GM15510 (cell line): ENCODE results near the gene TFIP11.

Experiments used
- POLR2A ChIP-seq: IDR thresholded peaks from 3 replicates; pipeline ENCODE4 v1.6.1; 2011; ENCODE audit warnings: borderline replicate concordance; ENCODE audit not compliant: insufficient read length; ENCODE audit errors: extremely low read depth

TFIP11 gene

GRCh38 chr22:26501996-26502395, 10.3 kb downstream of the TFIP11 start:
- no peak for TF ChIP-seq POLR2A

DNA sequence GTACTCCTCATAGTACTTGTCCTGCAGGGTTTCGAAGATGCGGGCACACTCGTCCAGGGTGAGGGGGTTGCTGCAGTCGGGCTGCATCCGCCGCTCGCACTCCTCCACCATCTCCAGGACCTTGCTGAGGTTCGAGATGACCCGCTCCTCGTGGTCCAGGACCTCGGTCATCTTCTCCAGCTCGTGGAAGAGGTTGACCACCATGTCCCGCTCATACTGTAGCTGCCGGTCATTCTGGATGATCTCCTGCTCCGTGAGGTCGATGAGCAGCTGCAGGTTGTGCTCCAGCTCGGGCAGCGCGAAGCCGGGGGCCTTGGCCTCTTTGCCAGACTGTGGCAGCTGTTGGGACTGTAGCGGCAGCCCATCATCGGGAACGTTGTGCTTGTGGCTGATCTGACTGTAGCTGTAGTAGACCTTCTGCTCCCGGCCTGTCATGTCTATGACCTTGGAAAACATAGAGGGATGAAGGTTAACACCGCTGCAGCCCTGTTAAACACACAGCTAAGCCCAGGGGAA, 13.0 kb downstream of the TFIP11 start:
- no peak for TF ChIP-seq POLR2A

DNA sequence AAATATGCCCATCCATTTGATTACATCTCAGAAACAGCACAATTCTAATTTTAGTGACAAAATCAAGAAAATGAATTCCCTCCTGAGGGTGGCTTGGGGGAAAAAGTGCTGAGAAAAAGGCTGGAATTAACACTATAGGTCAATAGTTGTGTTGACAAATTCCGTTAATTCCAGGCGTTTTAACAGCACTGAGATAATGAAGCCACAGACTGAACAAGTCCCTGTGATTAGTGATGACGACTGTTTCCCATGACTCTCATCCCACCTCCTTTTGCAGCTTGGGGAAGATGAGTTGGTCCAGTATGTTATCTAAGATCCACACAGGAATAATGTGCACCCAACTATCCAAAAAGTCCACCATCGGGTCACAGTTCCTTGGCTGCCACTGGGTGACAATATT, 15.8 kb downstream of the TFIP11 start:
- no peak for TF ChIP-seq POLR2A

GRCh38 chr22:26494506-26494905, 17.8 kb downstream of the TFIP11 start:
- no peak for TF ChIP-seq POLR2A

GRCh38 chr22:26492220-26492619, 20.1 kb downstream of the TFIP11 start:
- TF ChIP-seq POLR2A: no peak

DNA sequence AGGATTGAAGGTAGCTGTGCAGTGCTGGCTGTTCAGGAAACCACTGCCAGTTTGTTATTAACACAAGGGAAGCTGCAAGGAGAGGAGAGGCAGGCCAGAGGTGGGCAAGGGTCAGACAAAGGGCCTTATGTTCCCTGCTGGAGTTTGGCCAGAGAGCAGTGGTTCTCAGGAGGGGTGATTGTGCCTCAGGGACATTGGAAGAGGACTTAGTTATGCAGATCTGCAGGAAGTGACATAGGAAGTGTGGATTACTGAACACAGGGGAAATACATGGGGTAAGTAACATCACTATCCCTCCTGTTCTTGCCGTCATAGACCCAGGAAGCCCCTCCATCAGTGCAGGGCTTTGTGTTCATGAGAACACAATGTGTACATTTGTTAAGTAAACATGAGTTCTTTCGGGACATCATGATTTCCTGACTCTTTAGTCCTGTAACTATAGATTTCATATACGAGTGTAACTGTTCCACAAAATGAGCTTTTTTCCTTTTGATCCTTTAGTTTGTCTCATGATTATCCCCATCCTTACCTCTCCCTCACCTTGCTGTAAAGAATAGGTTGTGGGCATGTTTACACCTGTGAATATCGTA, 22.7 kb downstream of the TFIP11 start:
- no peak for TF ChIP-seq POLR2A

DNA sequence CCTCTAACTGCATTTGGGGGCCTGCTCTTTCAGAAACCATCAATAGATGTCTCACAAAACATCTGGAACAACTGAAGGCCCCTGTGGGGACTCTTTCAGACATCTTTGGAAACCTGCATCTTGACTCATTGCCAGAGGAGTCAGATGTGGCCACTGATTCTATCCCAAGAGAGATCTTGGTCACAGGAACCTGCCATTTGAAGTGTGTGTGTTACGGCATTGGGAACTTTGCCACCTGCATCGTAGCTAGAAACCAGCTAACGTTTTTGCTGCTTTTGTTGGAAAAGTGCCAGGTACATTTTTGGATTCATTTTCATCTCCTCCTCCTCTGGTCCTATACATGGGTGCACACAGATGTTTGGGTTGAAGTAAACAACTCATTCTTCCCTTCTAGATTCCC, 24.3 kb downstream of the TFIP11 start:
- TF ChIP-seq POLR2A: no peak

DNA sequence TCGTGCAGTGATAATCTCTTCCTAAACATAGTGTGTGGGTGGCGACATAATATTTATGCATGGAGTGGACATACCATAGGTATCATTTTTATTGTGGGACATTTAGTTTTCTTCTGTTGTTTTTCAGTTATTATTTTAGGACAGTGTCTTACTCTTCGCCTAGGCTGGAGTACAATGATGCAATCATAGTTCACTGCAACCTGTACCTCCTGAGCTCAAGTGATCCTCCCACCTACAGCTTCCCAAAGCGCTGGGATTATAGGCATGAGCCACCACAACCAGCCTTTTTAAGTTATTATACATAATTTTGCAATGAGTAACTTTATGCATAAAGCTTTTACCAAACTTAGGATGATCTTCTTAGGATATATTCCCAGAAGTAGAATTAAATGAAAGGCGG, 25.9 kb downstream of the TFIP11 start:
- no peak for TF ChIP-seq POLR2A

- TF ChIP-seq POLR2A: no peak
Observed at GRCh38 chr22:26485806-26486390, 26.4 kb downstream of the TFIP11 start.

GRCh38 chr22:26485013-26485412, 27.3 kb downstream of the TFIP11 start:
- no peak for TF ChIP-seq POLR2A

DNA sequence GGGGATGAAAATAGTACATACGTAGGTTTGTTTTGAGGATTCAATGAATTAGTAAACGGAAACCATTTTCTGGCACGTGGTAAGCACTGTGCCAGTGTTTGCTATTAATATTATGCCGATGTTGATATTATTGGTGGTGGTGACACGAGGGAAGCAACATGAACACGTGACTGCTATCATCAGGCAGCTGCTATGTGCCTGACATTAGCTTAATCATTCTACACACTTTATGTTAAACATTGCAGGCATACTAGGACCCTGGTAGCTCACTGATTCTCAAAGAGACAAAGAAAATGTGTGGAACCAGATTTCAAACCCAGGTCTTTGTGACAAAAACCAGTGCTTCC, 27.9 kb downstream of the TFIP11 start:
- TF ChIP-seq POLR2A: no peak

GRCh38 chr22:26483439-26484359, 28.6 kb downstream of the TFIP11 start, which contains the start of the genes HPS4 and SRRD:
Gene HPS4, minus strand, starts transcription at chr22:26483783. Its CDS starts 2,021 bp downstream, at chr22:26481762.
Gene SRRD, plus strand, starts transcription at chr22:26483877. Its CDS starts 14 bp downstream, at chr22:26483891.
- TF ChIP-seq POLR2A: peak; percentile 91

DNA sequence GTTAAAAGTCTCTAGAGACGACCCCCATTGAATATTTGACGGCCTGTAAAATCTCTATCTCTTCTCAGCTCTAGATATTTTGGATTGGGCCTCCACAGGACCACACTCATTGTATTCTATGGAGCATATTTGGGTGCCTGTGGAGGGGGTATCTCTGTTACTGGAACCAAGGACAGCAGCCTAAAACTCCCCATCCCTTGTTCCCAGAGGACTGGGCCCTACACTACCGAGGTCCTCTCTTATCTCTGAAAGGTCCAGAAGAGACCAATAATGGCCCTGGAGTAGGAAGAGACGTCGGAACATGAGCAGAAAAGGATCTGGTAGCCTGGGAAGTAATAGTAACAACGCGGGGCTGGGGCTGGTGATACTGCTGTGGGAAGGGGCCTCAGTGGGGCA, 29.2 kb downstream of the TFIP11 start:
- no peak for TF ChIP-seq POLR2A

- TF ChIP-seq POLR2A: no peak
Observed at GRCh38 chr22:26482161-26482560, 30.1 kb downstream of the TFIP11 start.

- no peak for TF ChIP-seq POLR2A
Observed at GRCh38 chr22:26481694-26482093, 30.6 kb downstream of the TFIP11 start.
